Stimulated activated CD4-positive, alpha-beta T cell treated with anti-CD3 and anti-CD28 coated beads, Interleukin-1b, Interleukin-23, amount 100 ng/mL, for 48 hours (primary cell): ENCODE measurements around the gene ACBD6.
"Not testable (repeated sequence)": the region's sequence is repeated elsewhere in the genome, so short reads cannot be mapped to it uniquely, and the experiment has no call there.

Experiments used
- DNase-seq: peaks from one replicate; pipeline ENCODE4 v3.0.0-alpha.2; 2020

Gene ACBD6

GRCh38 chr1:180415236-180415848 lies 87.0 kb downstream of the ACBD6 start:
- no peak for DNase-seq

GRCh38 chr1:180412583-180412982 lies 89.8 kb downstream of the ACBD6 start:
- DNase-seq: no peak

- DNase-seq: not testable (repeated sequence)
Measured at GRCh38 chr1:180408128-180408527, 94.2 kb downstream of the ACBD6 start.

GRCh38 chr1:180407051-180407450 lies 95.3 kb downstream of the ACBD6 start:
- DNase-seq: no peak

- no peak for DNase-seq
Measured at GRCh38 chr1:180402551-180402950, 99.8 kb downstream of the ACBD6 start.

- DNase-seq: no peak
Measured at GRCh38 chr1:180402001-180402400, 100.4 kb downstream of the ACBD6 start.

- no peak for DNase-seq
Measured at GRCh38 chr1:180397175-180397574, 105.2 kb downstream of the ACBD6 start.

- DNase-seq: no peak
Measured at GRCh38 chr1:180392427-180393145, 109.8 kb downstream of the ACBD6 start.

- DNase-seq: no peak
Measured at GRCh38 chr1:180392020-180392419, 110.4 kb downstream of the ACBD6 start.

- DNase-seq: no peak
Measured at GRCh38 chr1:180387413-180387812, 115.0 kb downstream of the ACBD6 start.

- no peak for DNase-seq
Measured at GRCh38 chr1:180386745-180387367, 115.5 kb downstream of the ACBD6 start.

- no peak for DNase-seq
Measured at GRCh38 chr1:180385144-180385543, 117.2 kb downstream of the ACBD6 start.

GRCh38 chr1:180384286-180385005 lies 117.9 kb downstream of the ACBD6 start:
- DNase-seq: no peak

- no peak for DNase-seq
Measured at GRCh38 chr1:180382326-180383115, 119.9 kb downstream of the ACBD6 start.

- DNase-seq: no peak
Measured at GRCh38 chr1:180381184-180381580, 121.2 kb downstream of the ACBD6 start.

GRCh38 chr1:180380259-180381183 lies 121.9 kb downstream of the ACBD6 start:
- no peak for DNase-seq

GRCh38 chr1:180376800-180377199 lies 125.6 kb downstream of the ACBD6 start:
- DNase-seq: no peak

GRCh38 chr1:180376253-180376652 lies 126.1 kb downstream of the ACBD6 start:
- DNase-seq: no peak

- no peak for DNase-seq
Measured at GRCh38 chr1:180372728-180373127, 129.6 kb downstream of the ACBD6 start.

- DNase-seq: no peak
Measured at GRCh38 chr1:180370597-180370996, 131.8 kb downstream of the ACBD6 start.

- DNase-seq: no peak
Measured at GRCh38 chr1:180370188-180370587, 132.2 kb downstream of the ACBD6 start.

GRCh38 chr1:180369061-180369460 lies 133.3 kb downstream of the ACBD6 start:
- no peak for DNase-seq
